HAP-1 (cell line): ENCODE results near the gene CD37.
"Not testable (repeated sequence)": the region's sequence is repeated elsewhere in the genome, so short reads cannot be mapped to it uniquely, and the experiment has no call there.

Source experiments
- DNase-seq, 2 experiments: peaks; one replicate each; pipeline ENCODE4 v3.0.0-alpha.2; 2016 to 2020; ENCODE audit warnings: low spot score in 2 of 2
- H3K27me3 ChIP-seq: fragments of 250-450 bp; sonication (Bioruptor Pico); 2 replicates; pipeline ENCODE4 v1.5.1; 2020; ENCODE audit warnings: low read depth, mild to moderate bottlenecking, moderate library complexity
- H3K36me3 ChIP-seq: fragments of 250-450 bp; sonication (Bioruptor Pico); replicated peaks from 2 replicates; pipeline ENCODE4 v1.5.1; 2020; ENCODE audit warnings: mild to moderate bottlenecking
- H3K4me1 ChIP-seq: fragments of 250-450 bp; sonication (Bioruptor Pico); 2 replicates; pipeline ENCODE4 v1.5.1; 2020; ENCODE audit warnings: mild to moderate bottlenecking
- H3K4me3 ChIP-seq: fragments of 250-450 bp; sonication (Bioruptor Pico); 2 replicates; pipeline ENCODE4 v1.5.1; 2020; ENCODE audit warnings: mild to moderate bottlenecking, moderate library complexity
- H3K9me3 ChIP-seq: fragments of 250-450 bp; sonication (Bioruptor Pico); 2 replicates; pipeline ENCODE4 v1.5.1; 2020; ENCODE audit warnings: mild to moderate bottlenecking, moderate library complexity
- in situ Hi-C: fragments of 300-500 bp; cut with MboI; formaldehyde crosslinking; loops from 3 replicates; pipeline ENCODE4 v1.14.3; 2020; ENCODE audit warnings: low sequenced_read_pairs, inconsistent platforms, mixed read lengths

Gene CD37

DNA sequence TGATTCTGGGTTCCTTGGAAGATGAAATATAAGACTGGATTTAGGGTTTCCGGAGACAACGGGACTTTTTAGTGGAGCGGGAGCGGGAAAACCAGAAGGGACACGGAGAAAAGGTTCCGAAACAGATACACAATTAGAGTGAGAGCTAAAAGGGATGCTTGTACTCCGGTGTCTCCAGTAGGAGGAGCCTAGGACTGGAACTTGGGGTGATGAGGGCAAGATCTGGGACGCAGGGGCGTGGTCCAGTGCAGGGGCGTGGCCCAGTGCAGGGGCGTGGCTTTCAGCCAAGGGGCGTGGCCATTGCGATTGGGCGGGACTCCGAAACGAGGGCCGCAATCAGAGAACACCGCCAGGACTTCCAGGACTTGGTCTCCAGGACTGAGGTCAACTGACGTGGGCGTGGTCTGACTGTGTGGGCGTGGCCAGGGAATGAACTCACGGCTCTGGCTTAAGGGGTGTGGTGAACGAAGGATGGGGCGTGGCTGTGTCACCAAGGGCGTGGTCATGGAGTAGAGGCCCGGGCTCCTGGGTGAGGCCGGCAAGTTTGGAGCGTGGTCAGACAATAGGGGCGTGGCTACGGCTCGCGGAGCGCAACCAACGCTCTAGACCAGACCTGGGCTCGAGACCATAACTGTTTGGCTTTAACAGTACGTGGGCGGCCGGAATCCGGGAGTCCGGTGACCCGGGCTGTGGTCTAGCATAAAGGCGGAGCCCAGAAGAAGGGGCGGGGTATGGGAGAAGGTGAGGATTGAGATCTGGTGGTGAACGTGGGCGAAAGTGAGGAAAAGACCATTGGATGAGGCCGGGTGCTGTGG lies 28.3 kb downstream of the CD37 start, which contains the start of gene DKKL1:
DKKL1 (plus strand) TSS at position 610 of the 815 bp plus-strand sequence; CDS start at position 732, 122 bp downstream.
- H3K27me3 ChIP-seq: no peaks in the 10 kb centered on the region
- peaks cover 1% of the 10 kb centered on the region; the same call in 1 of the 2 replicates for H3K9me3 ChIP-seq
- H3K4me1 ChIP-seq: peaks cover 10% of the 10 kb centered on the region
- peak within 1 kb of the TSS; percentile 60 for H3K4me3 ChIP-seq
- H3K36me3 ChIP-seq: peaks cover 2% of the 10 kb centered on the region; the same call in 1 of the 2 replicates
- in situ Hi-C loops: no loop called here
- peak; percentile 93 to 100 for DNase-seq

DNA sequence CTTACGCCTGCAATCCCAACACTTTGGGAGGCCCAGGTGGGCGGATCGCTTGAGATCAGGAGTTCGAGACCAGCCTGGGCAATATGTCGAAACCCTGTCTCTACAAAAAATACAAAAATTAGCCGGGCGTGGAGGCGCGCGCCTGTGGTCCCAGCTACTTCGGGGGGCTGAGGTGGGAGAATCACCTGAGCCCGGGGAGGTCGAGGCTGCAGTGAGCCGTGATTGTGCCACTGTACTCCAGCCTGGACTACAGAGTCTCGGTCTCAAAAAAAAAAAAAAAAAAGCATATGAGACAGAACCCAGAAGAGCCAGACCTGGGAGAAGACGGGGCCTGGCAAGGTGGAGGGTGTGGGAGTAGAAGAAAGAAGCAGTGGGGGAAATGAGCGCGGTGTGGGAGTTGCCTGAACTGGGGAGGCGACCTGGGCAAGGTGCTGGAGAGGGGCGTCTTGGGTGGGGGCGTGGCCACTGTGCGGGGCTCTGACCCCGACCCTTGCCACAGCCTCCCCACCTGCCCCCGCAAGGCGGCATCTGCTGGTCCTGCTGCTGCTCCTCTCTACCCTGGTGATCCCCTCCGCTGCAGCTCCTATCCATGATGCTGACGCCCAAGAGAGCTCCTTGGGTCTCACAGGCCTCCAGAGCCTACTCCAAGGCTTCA lies 29.0 kb downstream of the CD37 start:
- no peaks in the 10 kb centered on the region for H3K27me3 ChIP-seq
- H3K4me3 ChIP-seq: peak overlapping the region; percentile 16
- no peaks in the 10 kb centered on the region; the same call in 1 of the 2 replicates for H3K36me3 ChIP-seq
- peaks cover 10% of the 10 kb centered on the region for H3K4me1 ChIP-seq
- in situ Hi-C loops: no loop called here
- no peak for DNase-seq
- peaks cover 8% of the 10 kb centered on the region for H3K9me3 ChIP-seq

DNA sequence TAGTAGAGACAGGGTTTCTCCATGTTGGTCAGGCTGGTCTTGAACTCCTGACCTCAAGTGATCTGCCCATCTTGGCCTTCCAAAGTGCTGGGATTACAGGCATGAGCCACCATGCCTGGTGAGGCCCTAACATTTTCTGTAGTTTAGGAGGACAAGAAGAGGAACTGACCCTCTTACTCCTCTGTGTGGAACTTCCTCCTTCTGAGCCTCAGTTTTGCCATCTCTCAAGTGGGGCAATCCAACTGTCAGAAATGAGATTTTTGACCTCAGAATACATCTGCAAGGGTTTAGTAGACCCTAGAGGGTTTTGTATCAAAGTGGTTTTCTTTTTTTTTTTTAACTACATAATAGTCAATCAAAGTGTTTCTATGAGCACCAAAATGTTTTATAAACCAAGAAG lies 30.9 kb downstream of the CD37 start:
- Histone ChIP-seq H3K9me3 (peaks cover 11% of the 10 kb centered on the region), H3K36me3 (no peaks in the 10 kb centered on the region), H3K4me3 (no peak overlapping the region), H3K27me3 (no peaks in the 10 kb centered on the region), H3K4me1 (peaks cover 10% of the 10 kb centered on the region)
- DNase-seq: no peak
- in situ Hi-C loops: no loop called here

DNA sequence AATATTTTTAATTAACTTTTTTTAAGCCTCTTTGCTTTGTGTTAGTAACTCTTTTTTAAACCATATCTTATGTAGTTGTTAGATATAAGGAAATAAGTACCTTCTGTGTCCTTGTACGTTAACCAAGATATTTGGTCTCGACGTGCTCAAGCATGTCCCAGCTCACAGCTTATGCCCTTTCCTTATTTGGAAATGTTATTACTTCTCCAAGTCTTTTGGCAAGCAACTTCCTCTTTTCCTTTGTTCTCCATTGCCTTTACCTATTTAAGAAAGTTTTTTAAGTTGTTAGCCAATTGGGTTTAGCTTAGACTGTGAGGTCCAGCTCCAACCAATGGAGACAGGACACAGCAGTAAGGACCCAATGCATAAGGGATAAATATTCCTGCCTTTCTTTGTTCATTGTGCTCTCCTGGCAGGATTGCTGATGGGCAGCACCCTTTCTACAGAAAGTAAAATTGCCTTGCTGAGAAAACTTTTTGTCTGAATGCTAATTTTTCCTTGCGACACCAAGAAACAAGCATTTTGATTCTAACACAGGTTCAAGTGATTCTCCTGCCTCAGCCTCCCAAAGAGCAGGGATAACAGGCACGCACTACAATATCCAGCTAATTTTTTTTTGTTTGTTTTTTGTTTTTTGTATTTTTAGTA lies 33.6 kb downstream of the CD37 start:
- Histone ChIP-seq H3K4me3 (no peak overlapping the region), H3K4me1 (peaks cover 3% of the 10 kb centered on the region; the same call in 1 of the 2 replicates), H3K27me3 (no peaks in the 10 kb centered on the region), H3K9me3 (peaks cover 11% of the 10 kb centered on the region), H3K36me3 (no peaks in the 10 kb centered on the region)
- in situ Hi-C loops: no loop called here
- no peak for DNase-seq

DNA sequence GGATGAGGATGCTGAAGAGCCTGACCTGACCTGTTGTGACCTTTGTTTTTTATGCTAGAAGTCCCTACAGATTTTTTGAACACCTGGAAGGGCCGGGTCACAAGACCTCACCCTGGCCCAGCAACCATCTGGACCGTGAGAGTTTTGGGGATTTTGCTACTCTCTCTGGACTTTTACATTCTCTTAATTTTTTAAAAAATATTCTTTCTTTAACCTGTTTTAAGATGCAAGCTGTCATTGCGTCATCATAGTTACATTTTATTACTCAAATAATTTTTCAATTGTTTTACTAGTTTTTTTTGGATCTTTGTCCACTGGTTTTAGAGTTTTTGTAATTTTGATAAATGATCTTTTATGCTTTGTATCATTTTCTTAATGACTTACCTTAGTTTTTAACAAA lies 36.0 kb downstream of the CD37 start:
- no peak for DNase-seq
- Histone ChIP-seq H3K9me3 (peaks cover 11% of the 10 kb centered on the region), H3K4me1 (no peaks in the 10 kb centered on the region), H3K36me3 (no peaks in the 10 kb centered on the region), H3K27me3 (no peaks in the 10 kb centered on the region), H3K4me3 (no peak overlapping the region)
- in situ Hi-C loops: no loop called here

DNA sequence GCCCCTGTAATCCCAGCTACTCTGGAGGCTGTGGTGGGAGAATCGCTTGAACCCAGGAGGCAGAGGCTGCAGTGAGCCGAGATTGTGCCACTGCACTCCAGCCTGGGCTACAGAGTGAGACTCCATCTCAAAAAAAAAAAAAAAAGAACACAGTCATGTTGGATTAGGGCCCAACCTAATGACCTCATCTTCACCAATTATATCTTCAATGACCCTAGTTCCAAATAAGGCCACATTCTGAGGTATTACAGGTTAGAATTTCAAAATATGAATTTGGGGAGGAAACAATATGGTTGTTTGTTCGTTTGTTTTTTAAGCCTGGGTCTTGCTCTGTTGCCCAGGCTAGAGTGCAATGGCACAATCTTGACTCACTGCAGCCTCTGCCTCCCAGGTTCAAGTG lies 38.0 kb downstream of the CD37 start:
- H3K27me3 ChIP-seq, DNase-seq, H3K4me3 ChIP-seq, H3K4me1 ChIP-seq, in situ Hi-C loops, H3K36me3 ChIP-seq: not testable (repeated sequence)
- H3K9me3 ChIP-seq: peaks cover 11% of the 10 kb centered on the region

DNA sequence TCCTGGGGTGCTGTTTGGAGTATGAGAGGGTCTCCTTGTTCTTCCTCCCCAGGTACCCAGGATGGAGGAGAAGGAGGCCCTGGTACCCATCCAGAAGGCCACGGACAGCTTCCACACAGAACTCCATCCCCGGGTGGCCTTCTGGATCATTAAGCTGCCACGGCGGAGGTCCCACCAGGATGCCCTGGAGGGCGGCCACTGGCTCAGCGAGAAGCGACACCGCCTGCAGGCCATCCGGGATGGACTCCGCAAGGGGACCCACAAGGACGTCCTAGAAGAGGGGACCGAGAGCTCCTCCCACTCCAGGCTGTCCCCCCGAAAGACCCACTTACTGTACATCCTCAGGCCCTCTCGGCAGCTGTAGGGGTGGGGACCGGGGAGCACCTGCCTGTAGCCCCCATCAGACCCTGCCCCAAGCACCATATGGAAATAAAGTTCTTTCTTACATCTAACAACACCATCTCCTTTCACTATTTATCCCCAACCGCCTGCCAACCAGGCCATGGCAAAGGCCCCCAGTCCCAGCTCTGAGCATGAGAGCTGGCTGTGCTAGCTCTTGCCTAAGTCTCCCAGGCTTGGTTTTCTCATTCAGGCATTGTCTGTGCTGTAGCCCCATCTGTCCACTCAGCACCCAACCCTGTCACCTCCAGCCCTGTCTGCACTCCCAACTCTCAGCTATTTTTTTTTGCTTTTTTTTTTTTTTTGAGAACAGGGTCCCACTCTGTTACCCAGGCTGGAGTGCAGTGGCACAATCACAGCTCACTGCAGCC lies 39.6 kb downstream of the CD37 start:
- Histone ChIP-seq H3K4me3 (no peak overlapping the region), H3K4me1 (no peaks in the 10 kb centered on the region), H3K36me3 (no peaks in the 10 kb centered on the region), H3K9me3 (no peaks in the 10 kb centered on the region; the same call in 1 of the 2 replicates), H3K27me3 (no peaks in the 10 kb centered on the region)
- in situ Hi-C loops: no loop called here
- DNase-seq: no peak

DNA sequence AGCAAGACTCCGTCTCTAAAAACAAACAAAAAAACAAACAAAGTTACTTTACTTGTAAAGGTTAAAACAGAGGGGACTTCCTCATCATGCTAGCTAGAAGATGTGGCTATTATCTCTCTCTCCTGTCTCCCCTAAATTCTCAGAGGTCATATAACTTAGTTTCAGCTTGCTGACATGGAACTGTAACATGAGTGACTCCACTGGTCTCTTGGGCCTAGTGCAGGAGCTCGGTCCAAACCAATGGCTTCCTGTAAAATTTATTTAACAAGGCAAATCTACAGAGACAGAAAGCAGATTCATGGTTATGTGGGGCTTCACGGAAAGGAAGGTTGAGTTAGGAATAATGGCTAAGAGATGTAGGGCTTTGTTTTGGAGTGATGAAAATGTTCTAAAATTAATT lies 43.3 kb downstream of the CD37 start:
- Histone ChIP-seq H3K27me3 (no peaks in the 10 kb centered on the region), H3K36me3 (no peaks in the 10 kb centered on the region)
- in situ Hi-C loops: no loop called here

DNA sequence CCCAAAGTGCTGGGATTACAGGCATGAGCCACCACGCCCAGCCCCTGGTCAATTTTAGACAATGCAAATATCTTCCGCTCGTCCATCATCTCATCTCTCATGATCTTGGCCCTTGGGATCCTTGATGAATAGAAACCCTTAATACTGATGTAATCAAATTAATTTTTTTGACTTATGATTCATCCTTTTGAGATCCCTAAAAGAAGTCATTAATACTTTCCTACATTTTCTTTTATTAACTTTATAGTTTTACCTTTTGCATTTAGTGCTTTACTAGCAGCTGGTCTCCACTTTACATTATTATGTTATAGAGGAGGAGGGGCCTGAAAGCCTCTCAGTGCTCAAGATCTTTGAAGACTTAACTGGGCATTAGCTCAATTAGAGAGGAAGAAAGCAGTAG lies 45.2 kb downstream of the CD37 start:
- no peaks in the 10 kb centered on the region for H3K4me1 ChIP-seq
- in situ Hi-C loops: no loop called here
- H3K36me3 ChIP-seq: no peaks in the 10 kb centered on the region
- no peaks in the 10 kb centered on the region for H3K27me3 ChIP-seq
- peaks cover 10% of the 10 kb centered on the region for H3K9me3 ChIP-seq
- DNase-seq: no peak
- H3K4me3 ChIP-seq: no peak overlapping the region

More for the DNA sequence above, 43.3 kb downstream of the CD37 start:
- no peaks in the 10 kb centered on the region for H3K4me1 ChIP-seq
- no peak for DNase-seq
- peaks cover 10% of the 10 kb centered on the region for H3K9me3 ChIP-seq
- no peak overlapping the region for H3K4me3 ChIP-seq

DNA sequence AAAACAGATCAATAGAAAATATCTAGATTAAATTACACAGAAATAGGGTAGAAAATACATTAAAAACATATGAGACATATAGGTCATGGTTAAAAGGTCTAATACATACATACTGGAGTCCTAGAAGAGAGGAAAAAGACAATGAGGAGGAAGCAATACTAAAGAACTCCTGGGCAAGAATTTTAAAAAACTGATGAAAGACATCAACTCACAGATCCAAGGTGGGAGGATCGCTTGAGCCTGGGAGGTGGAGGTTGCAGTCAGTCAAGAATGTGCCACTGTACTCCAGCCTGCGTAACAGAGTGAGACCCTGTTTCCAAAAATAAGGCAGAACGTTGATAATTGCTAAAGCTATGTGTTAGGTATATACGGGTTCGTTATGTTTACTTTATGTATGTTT lies 47.4 kb downstream of the CD37 start:
- no peaks in the 10 kb centered on the region for H3K27me3 ChIP-seq
- H3K4me3 ChIP-seq: no peak overlapping the region
- no peaks in the 10 kb centered on the region for H3K4me1 ChIP-seq
- in situ Hi-C loops: no loop called here
- H3K9me3 ChIP-seq: peaks cover 10% of the 10 kb centered on the region
- no peaks in the 10 kb centered on the region for H3K36me3 ChIP-seq
- no peak for DNase-seq

DNA sequence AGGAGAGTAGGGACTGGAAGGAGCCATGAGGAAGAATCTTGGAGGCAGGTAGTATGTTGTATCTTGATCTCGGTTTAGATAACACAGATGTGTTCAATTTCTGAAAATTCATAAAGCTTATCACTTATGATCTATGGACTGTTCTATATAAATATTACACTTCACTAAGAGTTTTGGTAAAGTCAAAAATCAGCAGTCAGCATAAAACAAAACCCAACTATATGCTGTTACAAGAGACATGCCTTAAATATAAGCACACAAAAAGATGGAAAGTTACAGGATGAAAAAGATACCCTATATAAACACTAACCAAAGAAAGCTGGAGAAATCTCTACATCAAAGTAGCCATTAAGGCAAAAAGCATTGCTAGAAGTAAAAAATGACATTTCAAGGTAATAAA lies 48.4 kb downstream of the CD37 start:
- in situ Hi-C loops: no loop called here
- Histone ChIP-seq H3K4me1 (no peaks in the 10 kb centered on the region), H3K27me3 (no peaks in the 10 kb centered on the region), H3K9me3 (peaks cover 10% of the 10 kb centered on the region), H3K36me3 (no peaks in the 10 kb centered on the region), H3K4me3 (no peak overlapping the region)
- no peak for DNase-seq

DNA sequence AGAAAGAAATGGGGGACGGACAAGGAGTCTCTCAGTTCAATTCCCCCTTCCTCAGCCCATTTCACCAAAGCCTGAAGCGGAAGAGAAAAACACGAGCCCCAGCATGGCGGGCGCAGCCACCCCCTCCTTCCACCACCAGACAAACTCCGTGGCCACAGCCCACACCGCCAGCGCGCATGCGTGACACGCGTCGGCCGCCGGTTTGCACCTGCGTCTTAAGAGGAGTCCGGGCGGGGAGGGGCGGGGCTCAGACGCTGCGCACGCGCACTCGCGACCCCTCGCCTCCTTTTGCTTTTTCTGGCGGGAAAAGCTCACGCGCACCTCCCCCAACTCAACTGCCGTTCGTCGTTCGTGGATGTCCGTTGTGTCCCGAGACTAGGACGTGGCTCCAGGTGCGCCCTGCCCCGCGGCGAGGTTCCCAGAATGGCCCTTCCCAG lies 52.7 kb downstream of the CD37 start, which contains the start of gene KASH5:
KASH5 (plus strand) TSS at position 314 of the 437 bp plus-strand sequence. CDS start 2,635 bp downstream, outside the sequence.
- H3K9me3 ChIP-seq: no peaks in the 10 kb centered on the region; the same call in 1 of the 2 replicates
- in situ Hi-C loops: no loop called here
- DNase-seq: no peak
- peaks cover 4% of the 10 kb centered on the region; the same call in 1 of the 2 replicates for H3K27me3 ChIP-seq
- no peaks in the 10 kb centered on the region for H3K4me1 ChIP-seq
- H3K36me3 ChIP-seq: no peaks in the 10 kb centered on the region
- H3K4me3 ChIP-seq: no peak within 1 kb of the TSS

DNA sequence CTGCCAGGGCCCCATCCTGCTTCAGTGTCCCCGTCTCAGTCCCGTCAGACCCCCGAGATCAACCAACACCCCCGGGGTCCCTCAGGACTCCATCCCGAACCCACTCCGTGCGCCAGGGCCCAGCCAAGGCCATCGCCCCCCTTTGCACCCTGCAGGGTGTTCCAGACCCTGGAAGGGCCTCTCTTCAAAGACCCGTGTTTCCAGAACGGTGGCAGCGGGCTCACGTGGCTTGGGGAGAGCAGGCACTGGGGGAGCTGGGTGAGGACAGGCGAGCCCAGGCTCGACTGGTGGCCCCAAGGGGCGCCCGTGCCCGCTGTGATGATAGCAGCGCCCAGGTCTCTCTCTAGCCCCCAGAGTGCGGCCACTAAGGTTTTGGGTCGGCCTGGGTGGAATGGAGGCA lies 54.2 kb downstream of the CD37 start:
- Histone ChIP-seq H3K27me3 (peaks cover 4% of the 10 kb centered on the region; the same call in 1 of the 2 replicates), H3K36me3 (no peaks in the 10 kb centered on the region), H3K4me1 (no peaks in the 10 kb centered on the region), H3K9me3 (no peaks in the 10 kb centered on the region), H3K4me3 (no peak overlapping the region)
- in situ Hi-C loops: no loop called here
- DNase-seq: no peak
